ENCODE data around the gene ARNT2. TPM values are rescaled to one million over a fixed set of nuclear protein-coding genes. Genes with fewer than 3 reads are reported as not detected.

Gene ARNT2
- total and polyA plus RNA-seq, 2 experiments from 2014 or later, result 4.6 to 11.6 TPM

DNA sequence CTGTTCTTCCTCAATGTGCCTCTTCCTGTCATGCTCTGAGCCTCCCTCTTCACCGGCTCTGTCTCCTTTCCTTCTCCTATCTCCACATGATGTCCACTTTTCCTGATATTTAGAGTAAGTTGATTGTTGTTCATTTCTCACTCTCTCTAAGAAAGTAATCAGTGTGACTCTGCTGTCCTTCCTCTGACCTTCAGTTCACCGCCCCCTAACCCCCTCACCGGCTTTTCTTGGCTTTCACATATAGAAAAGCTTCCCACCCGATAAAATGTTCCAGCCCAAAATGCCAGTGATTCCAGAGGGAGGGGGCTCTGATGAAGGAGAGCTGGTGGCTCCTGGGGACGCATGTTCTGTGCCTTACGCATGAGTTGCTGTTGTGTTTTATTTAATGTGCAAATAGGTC lies 170.4 kb downstream of the ARNT2 start:
- H3K4me3 Mint-ChIP-seq, result no peak overlapping the region
- Histone ChIP-seq H2AFZ (no peak overlapping the region), H3F3A (replicated peaks; ENCODE audit: low read depth) (no peaks in the 10 kb centered on the region), H3K27me3 (ENCODE audit: insufficient read depth) (no peaks in the 10 kb centered on the region), H3K27ac (ENCODE audit: low read depth) (no peak overlapping the region), H3K4me1 (ENCODE audit: insufficient read depth) (no peaks in the 10 kb centered on the region), H3K4me3 (no peak overlapping the region), H3K4me2 (no peak overlapping the region), H3K9me2 (ENCODE audit: insufficient read depth) (no peaks in the 10 kb centered on the region), H3K36me3 (ENCODE audit: insufficient read depth) (no peaks in the 10 kb centered on the region), H4K20me1 (replicated peaks; ENCODE audit: insufficient read depth) (no peaks in the 10 kb centered on the region), H3K79me2 (replicated peaks; ENCODE audit: insufficient read depth) (no peaks in the 10 kb centered on the region)
- no peak overlapping the region for H3K27ac Mint-ChIP-seq
- DNase-seq (ENCODE audit: low spot score) (no peak), ATAC-seq (no peak)
- H3K9me3 Mint-ChIP-seq, result no peaks in the 10 kb centered on the region
- peaks cover 2% of the 10 kb centered on the region for H3K27me3 Mint-ChIP-seq (ENCODE audit: insufficient read depth, low read depth, poor library complexity)
- TF ChIP-seq, protein P1, sequence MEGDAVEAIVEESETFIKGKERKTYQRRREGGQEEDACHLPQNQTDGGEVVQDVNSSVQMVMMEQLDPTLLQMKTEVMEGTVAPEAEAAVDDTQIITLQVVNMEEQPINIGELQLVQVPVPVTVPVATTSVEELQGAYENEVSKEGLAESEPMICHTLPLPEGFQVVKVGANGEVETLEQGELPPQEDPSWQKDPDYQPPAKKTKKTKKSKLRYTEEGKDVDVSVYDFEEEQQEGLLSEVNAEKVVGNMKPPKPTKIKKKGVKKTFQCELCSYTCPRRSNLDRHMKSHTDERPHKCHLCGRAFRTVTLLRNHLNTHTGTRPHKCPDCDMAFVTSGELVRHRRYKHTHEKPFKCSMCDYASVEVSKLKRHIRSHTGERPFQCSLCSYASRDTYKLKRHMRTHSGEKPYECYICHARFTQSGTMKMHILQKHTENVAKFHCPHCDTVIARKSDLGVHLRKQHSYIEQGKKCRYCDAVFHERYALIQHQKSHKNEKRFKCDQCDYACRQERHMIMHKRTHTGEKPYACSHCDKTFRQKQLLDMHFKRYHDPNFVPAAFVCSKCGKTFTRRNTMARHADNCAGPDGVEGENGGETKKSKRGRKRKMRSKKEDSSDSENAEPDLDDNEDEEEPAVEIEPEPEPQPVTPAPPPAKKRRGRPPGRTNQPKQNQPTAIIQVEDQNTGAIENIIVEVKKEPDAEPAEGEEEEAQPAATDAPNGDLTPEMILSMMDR (conservative IDR thresholded peaks at IDR 0.05; ENCODE audit: low read depth in 2 of 2), result no peak
- TF ChIP-seq EZH2phosphoT487 (IDR thresholded peaks at IDR 0.05; ENCODE audit: unreplicated experiment) (no peak), JUNB (IDR thresholded peaks at IDR 0.05; ENCODE audit: unreplicated experiment) (no peak), EZH2 (IDR thresholded peaks at IDR 0.05; ENCODE audit: low read depth, unreplicated experiment) (no peak)
- TF ChIP-seq, protein P2, sequence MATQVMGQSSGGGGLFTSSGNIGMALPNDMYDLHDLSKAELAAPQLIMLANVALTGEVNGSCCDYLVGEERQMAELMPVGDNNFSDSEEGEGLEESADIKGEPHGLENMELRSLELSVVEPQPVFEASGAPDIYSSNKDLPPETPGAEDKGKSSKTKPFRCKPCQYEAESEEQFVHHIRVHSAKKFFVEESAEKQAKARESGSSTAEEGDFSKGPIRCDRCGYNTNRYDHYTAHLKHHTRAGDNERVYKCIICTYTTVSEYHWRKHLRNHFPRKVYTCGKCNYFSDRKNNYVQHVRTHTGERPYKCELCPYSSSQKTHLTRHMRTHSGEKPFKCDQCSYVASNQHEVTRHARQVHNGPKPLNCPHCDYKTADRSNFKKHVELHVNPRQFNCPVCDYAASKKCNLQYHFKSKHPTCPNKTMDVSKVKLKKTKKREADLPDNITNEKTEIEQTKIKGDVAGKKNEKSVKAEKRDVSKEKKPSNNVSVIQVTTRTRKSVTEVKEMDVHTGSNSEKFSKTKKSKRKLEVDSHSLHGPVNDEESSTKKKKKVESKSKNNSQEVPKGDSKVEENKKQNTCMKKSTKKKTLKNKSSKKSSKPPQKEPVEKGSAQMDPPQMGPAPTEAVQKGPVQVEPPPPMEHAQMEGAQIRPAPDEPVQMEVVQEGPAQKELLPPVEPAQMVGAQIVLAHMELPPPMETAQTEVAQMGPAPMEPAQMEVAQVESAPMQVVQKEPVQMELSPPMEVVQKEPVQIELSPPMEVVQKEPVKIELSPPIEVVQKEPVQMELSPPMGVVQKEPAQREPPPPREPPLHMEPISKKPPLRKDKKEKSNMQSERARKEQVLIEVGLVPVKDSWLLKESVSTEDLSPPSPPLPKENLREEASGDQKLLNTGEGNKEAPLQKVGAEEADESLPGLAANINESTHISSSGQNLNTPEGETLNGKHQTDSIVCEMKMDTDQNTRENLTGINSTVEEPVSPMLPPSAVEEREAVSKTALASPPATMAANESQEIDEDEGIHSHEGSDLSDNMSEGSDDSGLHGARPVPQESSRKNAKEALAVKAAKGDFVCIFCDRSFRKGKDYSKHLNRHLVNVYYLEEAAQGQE (IDR thresholded peaks at IDR 0.05; ENCODE audit: unreplicated experiment), result no peak
- peaks cover 4% of the 10 kb centered on the region; the same call in 1 of the 3 replicates for H3K36me3 Mint-ChIP-seq (ENCODE audit: low read depth)
- peaks cover 8% of the 10 kb centered on the region for H3K4me1 Mint-ChIP-seq

GRCh38 chr15:80576519-80577090 lies 172.4 kb downstream of the ARNT2 start:
- Histone ChIP-seq H3K27ac (ENCODE audit: low read depth) (no peak overlapping the region), H4K20me1 (replicated peaks; ENCODE audit: insufficient read depth) (no peaks in the 10 kb centered on the region), H3K4me3 (no peak overlapping the region), H2AFZ (no peak overlapping the region), H3F3A (replicated peaks; ENCODE audit: low read depth) (no peaks in the 10 kb centered on the region), H3K4me2 (no peak overlapping the region), H3K9me2 (ENCODE audit: insufficient read depth) (no peaks in the 10 kb centered on the region), H3K79me2 (replicated peaks; ENCODE audit: insufficient read depth) (no peaks in the 10 kb centered on the region), H3K36me3 (ENCODE audit: insufficient read depth) (no peaks in the 10 kb centered on the region), H3K27me3 (ENCODE audit: insufficient read depth) (no peaks in the 10 kb centered on the region), H3K4me1 (ENCODE audit: insufficient read depth) (no peaks in the 10 kb centered on the region)
- Mint-ChIP-seq H3K36me3 (ENCODE audit: low read depth) (peaks cover 4% of the 10 kb centered on the region; the same call in 1 of the 3 replicates), H3K27me3 (ENCODE audit: insufficient read depth, low read depth, poor library complexity) (no peaks in the 10 kb centered on the region), H3K4me1 (peaks cover 8% of the 10 kb centered on the region), H3K27ac (no peak overlapping the region), H3K4me3 (no peak overlapping the region), H3K9me3 (no peaks in the 10 kb centered on the region)
- no peak for DNase-seq (ENCODE audit: low spot score)
- ATAC-seq, result no peak
- TF ChIP-seq CREB1 (CRISPR knock-in tag; IDR thresholded peaks at IDR 0.05; ENCODE audit: low read depth) (no peak), STAT1 (IDR thresholded peaks at IDR 0.05; ENCODE audit: unreplicated experiment) (no peak), ETS1 (IDR thresholded peaks at IDR 0.05) (no peak), POLR2AphosphoS5 (IDR thresholded peaks at IDR 0.05; ENCODE audit: low read depth) (no peak), NANOG (IDR thresholded peaks at IDR 0.05; ENCODE audit: borderline replicate concordance) (no peak), ZNF114 (CRISPR knock-in tag; IDR thresholded peaks at IDR 0.05) (no peak), ZNF331 (CRISPR knock-in tag; IDR thresholded peaks at IDR 0.05; ENCODE audit: low read depth) (no peak), EZH2 (IDR thresholded peaks at IDR 0.05; ENCODE audit: low read depth, unreplicated experiment) (no peak)
- TF ChIP-seq, protein P2 (IDR thresholded peaks at IDR 0.05; ENCODE audit: unreplicated experiment), result no peak
- TF ChIP-seq, protein P1 (conservative IDR thresholded peaks at IDR 0.05; ENCODE audit: low read depth in 2 of 2), result no peak
